NCI-H82 treated with DMSO at 0.1 percent for 48 hours (cell line): ENCODE data around the gene TUT1.
A peak's percentile ranks its signal among the peaks of the same experiment; 100 is the strongest.
"Not testable (repeated sequence)": the region's sequence is repeated elsewhere in the genome, so short reads cannot be mapped to it uniquely, and the experiment has no call there.

Source experiments
- DNase-seq: peaks from one replicate; lab custom pipeline; 2025; ENCODE audit not compliant: unreplicated experiment; lab: John Stamatoyannopoulos, UW

The TUT1 gene

GRCh38 chr11:62591448-62592145 is at the start of gene TUT1:
Gene TUT1 (minus strand): TSS chr11:62591523. CDS start chr11:62591485, 38 bp downstream.
- DNase-seq: peak; percentile 98

- no peak for DNase-seq
Observed at GRCh38 chr11:62632492-62632891, 41.2 kb upstream of the TUT1 start.

- no peak for DNase-seq
Observed at GRCh38 chr11:62627713-62628112, 36.4 kb upstream of the TUT1 start.

- no peak for DNase-seq
Observed at GRCh38 chr11:62622476-62623089, 31.3 kb upstream of the TUT1 start.

- DNase-seq: peak; percentile 87
Observed at GRCh38 chr11:62621567-62622470, 30.5 kb upstream of the TUT1 start, which contains the start of gene B3GAT3. Gene B3GAT3 (minus strand): TSS chr11:62621986. CDS start chr11:62621947, 39 bp downstream.

GRCh38 chr11:62621027-62621566 is 29.8 kb upstream of the TUT1 start:
- DNase-seq: no peak

GRCh38 chr11:62616957-62617356 is 25.6 kb upstream of the TUT1 start:
- not testable (repeated sequence) for DNase-seq

- DNase-seq: no peak
Observed at GRCh38 chr11:62615521-62615920, 24.2 kb upstream of the TUT1 start.

- DNase-seq: no peak
Observed at GRCh38 chr11:62614275-62614674, 23.0 kb upstream of the TUT1 start.

- no peak for DNase-seq
Observed at GRCh38 chr11:62613291-62613778, 22.0 kb upstream of the TUT1 start.

GRCh38 chr11:62612366-62613290 is 21.3 kb upstream of the TUT1 start, which contains the start of the genes EML3 and ROM1:
Gene EML3 (minus strand): TSS chr11:62612775. CDS start chr11:62612457, 318 bp downstream.
Gene ROM1 (plus strand): TSS chr11:62613257. CDS start chr11:62613282, 25 bp downstream.
- DNase-seq: peak; percentile 91

- DNase-seq: no peak
Observed at GRCh38 chr11:62611705-62612365, 20.5 kb upstream of the TUT1 start.

- no peak for DNase-seq
Observed at GRCh38 chr11:62610814-62611704, 19.7 kb upstream of the TUT1 start.

GRCh38 chr11:62610403-62610802 is 19.1 kb upstream of the TUT1 start:
- DNase-seq: no peak

- DNase-seq: no peak
Observed at GRCh38 chr11:62608776-62609175, 17.5 kb upstream of the TUT1 start.

- DNase-seq: no peak
Observed at GRCh38 chr11:62607714-62608113, 16.4 kb upstream of the TUT1 start.

GRCh38 chr11:62605902-62606301 is 14.6 kb upstream of the TUT1 start:
- no peak for DNase-seq

GRCh38 chr11:62605467-62605866 is 14.1 kb upstream of the TUT1 start:
- no peak for DNase-seq
